Smooth muscle cell (in vitro differentiated cells): ENCODE measurements around the gene POLR1A. TPM values are rescaled to one million over a fixed set of nuclear protein-coding genes. Genes with fewer than 3 reads are reported as not detected.
A peak's percentile ranks its signal among the peaks of the same experiment; 100 is the strongest.

Experiments used
- DNase-seq: peaks from one replicate; lab custom pipeline; 2025; ENCODE audit not compliant: unreplicated experiment; lab: John Stamatoyannopoulos, UW
- H2AFZ ChIP-seq: fragments of 200-600 bp; sonication (generic); 2 replicates; pipeline ENCODE4 v1.6.0; 2016; ENCODE audit warnings: antibody characterized with exemption, low read depth, mild to moderate bottlenecking
- H3F3A ChIP-seq: fragments of 200-600 bp; sonication (generic); 2 replicates; pipeline ENCODE4 v1.6.0; 2017; ENCODE audit warnings: antibody characterized with exemption, low read depth
- H3K27ac ChIP-seq: fragments of 200-600 bp; sonication (generic); 2 replicates; pipeline ENCODE4 v1.5.1; 2016; ENCODE audit warnings: low read depth, mild to moderate bottlenecking
- H3K27me3 ChIP-seq: fragments of 200-600 bp; sonication (generic); 2 replicates; pipeline ENCODE4 v1.6.1; 2016; ENCODE audit warnings: low read depth, mild to moderate bottlenecking
- H3K36me3 ChIP-seq: fragments of 200-600 bp; sonication (generic); 2 replicates; pipeline ENCODE4 v1.5.1; 2016; ENCODE audit warnings: low read depth
- H3K4me1 ChIP-seq: fragments of 200-600 bp; sonication (generic); 2 replicates; pipeline ENCODE4 v1.5.1; 2016; ENCODE audit warnings: low read depth
- H3K4me2 ChIP-seq: fragments of 200-600 bp; sonication (generic); 2 replicates; pipeline ENCODE4 v1.6.0; 2016; ENCODE audit warnings: mild to moderate bottlenecking
- H3K4me3 ChIP-seq: fragments of 200-600 bp; sonication (generic); 2 replicates; pipeline ENCODE4 v1.5.1; 2016; ENCODE audit warnings: mild to moderate bottlenecking
- H3K79me2 ChIP-seq: fragments of 200-600 bp; sonication (generic); 2 replicates; pipeline ENCODE4 v1.6.0; 2016; ENCODE audit warnings: low read depth, mild to moderate bottlenecking
- H3K9ac ChIP-seq: fragments of 200-600 bp; sonication (generic); 2 replicates; pipeline ENCODE4 v1.6.0; 2016; ENCODE audit warnings: low read depth
- H3K9me3 ChIP-seq: fragments of 200-600 bp; sonication (generic); replicated peaks from 2 replicates; pipeline ENCODE4 v1.5.1; 2016; ENCODE audit warnings: low read depth
- H4K20me1 ChIP-seq: fragments of 200-600 bp; sonication (generic); 2 replicates; pipeline ENCODE4 v1.6.0; 2016; ENCODE audit warnings: low read depth
- CTCF ChIP-seq: fragments of 200-600 bp; sonication (generic); IDR thresholded peaks from 2 replicates; pipeline ENCODE4 v1.5.1; 2017; ENCODE audit warnings: borderline replicate concordance, mild to moderate bottlenecking, antibody characterized with exemption; ENCODE audit not compliant: insufficient read depth, poor library complexity, severe bottlenecking
- WGBS: methylation state at CpG from one replicate; pipeline ENCODE4 v1.1.7; 2016; ENCODE audit warnings: low lambda C conversion rate; 5-methylcytosine and 5-hydroxymethylcytosine counted together
- polyA plus RNA-seq: library from polyadenylated mRNA; unstranded; fragments of >200 nt; fragmentation: Nextera tagmentation; extraction: Ambion mirVana; gene quantifications from 2 replicates; pipeline ENCODE4 v1.2.1, GENCODE V29; 2016
- total RNA-seq: library from RNA; depleted of rRNA; stranded (reverse); fragments of >200 nt; gene quantifications from 2 replicates; pipeline ENCODE4 v1.2.3, GENCODE V29; 2014

POLR1A gene
- total and polyA plus RNA-seq, 2 experiments from 2014 or later: 4.9 to 20.8 TPM

- Histone ChIP-seq H3K4me1 (peaks cover 11% of the 10 kb centered on the region), H3K36me3 (no peaks in the 10 kb centered on the region), H2AFZ (peak overlapping the region; percentile 73), H3K27me3 (no peaks in the 10 kb centered on the region), H3K27ac (peak overlapping the region; percentile 67), H3K79me2 (no peaks in the 10 kb centered on the region), H3F3A (peaks cover 14% of the 10 kb centered on the region), H4K20me1 (no peaks in the 10 kb centered on the region), H3K9ac (no peak overlapping the region), H3K9me3 (no peaks in the 10 kb centered on the region), H3K4me3 (no peak overlapping the region), H3K4me2 (peak overlapping the region; percentile 35)
- TF ChIP-seq CTCF: no peak
- no peak for DNase-seq
- WGBS: 31% methylated on average over 1 of the region's 2 CpGs
Observed at GRCh38 chr2:85996591-85996990, 109.1 kb downstream of the POLR1A start.

- H3K4me3 ChIP-seq: no peak overlapping the region
- no peak for DNase-seq
- TF ChIP-seq CTCF: no peak
Observed at GRCh38 chr2:85995648-85996529, 109.8 kb downstream of the POLR1A start.

GRCh38 chr2:85994897-85995647, 110.6 kb downstream of the POLR1A start:
- H3K36me3 ChIP-seq: no peaks in the 10 kb centered on the region
- H4K20me1 ChIP-seq: no peaks in the 10 kb centered on the region
- H3K4me2 ChIP-seq: no peak overlapping the region
- H3K9ac ChIP-seq: no peak overlapping the region
- WGBS: 82% methylated on average over 8 of the region's 8 CpGs
- no peak overlapping the region for H3K27ac ChIP-seq
- no peaks in the 10 kb centered on the region for H3K27me3 ChIP-seq
- H3K9me3 ChIP-seq: no peaks in the 10 kb centered on the region
- H3K4me1 ChIP-seq: peaks cover 11% of the 10 kb centered on the region
- no peak overlapping the region for H3K4me3 ChIP-seq
- TF ChIP-seq CTCF: no peak
- H2AFZ ChIP-seq: no peak overlapping the region
- DNase-seq: no peak
- no peaks in the 10 kb centered on the region for H3K79me2 ChIP-seq
- peaks cover 11% of the 10 kb centered on the region for H3F3A ChIP-seq

More at GRCh38 chr2:85995648-85996529, 109.8 kb downstream of the POLR1A start:
- Histone ChIP-seq H4K20me1 (no peaks in the 10 kb centered on the region), H3K4me1 (peaks cover 11% of the 10 kb centered on the region), H3K36me3 (no peaks in the 10 kb centered on the region), H3F3A (peaks cover 14% of the 10 kb centered on the region), H3K27ac (no peak overlapping the region), H3K4me2 (no peak overlapping the region), H3K9me3 (no peaks in the 10 kb centered on the region), H3K27me3 (no peaks in the 10 kb centered on the region), H2AFZ (no peak overlapping the region), H3K79me2 (no peaks in the 10 kb centered on the region), H3K9ac (no peak overlapping the region)
- 98% methylated on average over 9 of the region's 9 CpGs for WGBS
